Measurements from ENCODE around the gene LRRC18. TPM values are rescaled to one million over a fixed set of nuclear protein-coding genes. Genes with fewer than 3 reads are reported as not detected.

The LRRC18 gene
- total RNA-seq, 4 donors from 2014 or later, result not detected

DNA sequence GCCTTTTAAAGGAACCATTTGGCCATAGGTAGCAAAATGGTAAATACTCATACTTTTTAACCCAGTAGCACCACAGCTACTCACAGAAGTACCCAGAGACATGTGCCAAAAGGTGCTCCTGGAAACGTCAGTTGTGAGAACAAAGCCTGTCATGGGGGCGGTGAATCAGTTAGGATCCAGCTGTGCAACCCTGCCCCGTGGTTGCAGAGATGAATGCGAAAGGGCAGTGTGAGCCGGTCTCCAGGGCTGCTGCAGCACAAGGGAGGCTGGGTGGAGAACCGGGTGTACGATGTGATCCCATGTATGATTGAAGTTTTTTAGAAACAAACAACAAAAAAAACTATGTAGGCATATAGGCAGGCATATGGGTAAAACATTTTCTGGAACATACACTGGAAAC lies 1.3 kb upstream of the LRRC18 start:
- intact Hi-C loops (cut with DNase I; ENCODE audit: low total_unique reads), result no loop called here
- H3K4me3 ChIP-seq (ENCODE audit: low read depth, poor library complexity, severe bottlenecking), result no peak overlapping the region
- TF ChIP-seq, protein P1, sequence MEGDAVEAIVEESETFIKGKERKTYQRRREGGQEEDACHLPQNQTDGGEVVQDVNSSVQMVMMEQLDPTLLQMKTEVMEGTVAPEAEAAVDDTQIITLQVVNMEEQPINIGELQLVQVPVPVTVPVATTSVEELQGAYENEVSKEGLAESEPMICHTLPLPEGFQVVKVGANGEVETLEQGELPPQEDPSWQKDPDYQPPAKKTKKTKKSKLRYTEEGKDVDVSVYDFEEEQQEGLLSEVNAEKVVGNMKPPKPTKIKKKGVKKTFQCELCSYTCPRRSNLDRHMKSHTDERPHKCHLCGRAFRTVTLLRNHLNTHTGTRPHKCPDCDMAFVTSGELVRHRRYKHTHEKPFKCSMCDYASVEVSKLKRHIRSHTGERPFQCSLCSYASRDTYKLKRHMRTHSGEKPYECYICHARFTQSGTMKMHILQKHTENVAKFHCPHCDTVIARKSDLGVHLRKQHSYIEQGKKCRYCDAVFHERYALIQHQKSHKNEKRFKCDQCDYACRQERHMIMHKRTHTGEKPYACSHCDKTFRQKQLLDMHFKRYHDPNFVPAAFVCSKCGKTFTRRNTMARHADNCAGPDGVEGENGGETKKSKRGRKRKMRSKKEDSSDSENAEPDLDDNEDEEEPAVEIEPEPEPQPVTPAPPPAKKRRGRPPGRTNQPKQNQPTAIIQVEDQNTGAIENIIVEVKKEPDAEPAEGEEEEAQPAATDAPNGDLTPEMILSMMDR (IDR thresholded peaks at IDR 0.05), result no peak
- no peak for TF ChIP-seq POLR2A (IDR thresholded peaks at IDR 0.05)
- no peak for DNase-seq (ENCODE audit: low spot score in 2 of 2)
- WGBS, 2 donors, result 79 to 81% methylated on average over 7 of the region's 7 CpGs

DNA sequence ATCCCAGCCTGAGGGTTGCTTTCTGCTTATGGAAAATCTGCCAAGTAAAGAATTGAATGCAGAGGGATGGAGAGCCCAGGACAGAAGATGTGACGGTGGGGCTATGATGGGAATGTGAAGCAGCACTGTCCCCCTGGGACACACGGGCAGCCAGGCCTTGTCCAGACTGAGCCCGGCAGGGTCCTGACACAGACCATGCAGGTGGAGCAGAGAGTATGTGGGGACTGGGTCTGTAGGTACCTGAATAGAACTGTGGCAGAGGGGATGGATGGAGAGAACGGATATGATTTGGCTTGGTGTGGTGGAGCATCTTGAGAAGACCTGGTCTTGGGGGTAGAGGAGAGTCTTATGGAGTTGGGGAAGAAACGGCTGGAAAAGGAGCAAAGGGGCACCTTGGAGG lies 732 bp upstream of the LRRC18 start:
- no peak overlapping the region for H3K4me3 ChIP-seq (ENCODE audit: low read depth, poor library complexity, severe bottlenecking)
- WGBS, 2 donors, result 88 to 93% methylated on average over 5 of the region's 5 CpGs
- intact Hi-C loops (cut with DNase I; ENCODE audit: low total_unique reads), result no loop called here
- DNase-seq (ENCODE audit: low spot score in 2 of 2), result no peak
- no peak for TF ChIP-seq POLR2A (IDR thresholded peaks at IDR 0.05)

DNA sequence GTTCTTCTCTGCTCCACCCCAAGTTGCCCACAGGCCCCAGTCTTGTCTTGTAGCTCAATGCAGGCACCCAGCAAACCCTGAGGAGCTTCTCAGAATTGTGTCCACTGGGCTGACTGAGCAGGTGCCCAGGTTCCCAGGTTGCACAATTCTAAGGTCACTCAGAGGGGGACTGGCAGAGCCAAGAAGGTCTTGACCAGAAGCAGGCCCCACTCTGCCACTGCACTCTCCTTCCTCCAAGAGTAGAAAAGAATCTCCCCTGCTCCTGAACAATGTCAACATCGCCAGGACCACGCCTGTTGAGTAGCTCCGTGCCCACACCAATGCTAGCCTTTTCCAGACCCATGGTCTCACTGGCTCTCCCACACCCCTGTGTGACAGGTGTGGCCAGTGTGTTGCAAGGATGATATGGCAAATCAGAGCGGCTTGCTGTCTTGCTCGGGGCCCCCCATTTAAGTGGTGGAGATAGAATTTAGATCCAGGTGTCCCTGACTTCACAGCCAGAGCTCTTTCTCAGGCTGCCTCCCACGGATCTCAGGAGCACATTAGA lies 577 bp downstream of the LRRC18 start:
- 76 to 82% methylated on average over 6 of the region's 6 CpGs for WGBS, 2 donors
- TF ChIP-seq, protein P1 (IDR thresholded peaks at IDR 0.05), result no peak
- TF ChIP-seq POLR2A (IDR thresholded peaks at IDR 0.05), result no peak
- no peak overlapping the region for H3K4me3 ChIP-seq (ENCODE audit: low read depth, poor library complexity, severe bottlenecking)
- intact Hi-C loops (cut with DNase I; ENCODE audit: low total_unique reads), result no loop called here
- no peak for DNase-seq (ENCODE audit: low spot score in 2 of 2)

DNA sequence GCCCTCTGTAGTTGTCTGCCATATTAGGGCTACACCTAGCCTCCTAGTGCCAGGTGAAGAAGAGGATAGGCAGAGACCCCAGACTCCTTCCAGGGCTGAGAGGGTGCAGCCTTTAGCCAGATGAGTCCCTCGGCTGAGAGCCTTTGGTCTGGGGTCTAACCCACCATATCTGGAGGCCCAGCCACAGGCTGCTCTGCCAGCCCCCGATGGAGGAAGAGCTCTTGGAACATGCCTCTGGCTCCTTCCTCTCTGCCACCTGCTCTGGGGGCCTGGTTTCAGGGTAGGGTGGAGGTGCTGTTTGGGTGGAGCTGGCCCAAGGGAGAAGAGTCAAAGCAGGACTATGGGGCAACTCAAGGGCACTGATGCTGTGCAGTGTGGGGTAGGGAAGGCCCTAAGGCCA lies 1.4 kb downstream of the LRRC18 start:
- DNase-seq (ENCODE audit: low spot score in 2 of 2), result no peak
- 81 to 93% methylated on average over 2 of the region's 2 CpGs for WGBS, 2 donors
- TF ChIP-seq, protein P1 (IDR thresholded peaks at IDR 0.05), result no peak
- no peak for TF ChIP-seq POLR2A (IDR thresholded peaks at IDR 0.05)
- intact Hi-C loops (cut with DNase I; ENCODE audit: low total_unique reads), result no loop called here
- no peak overlapping the region for H3K4me3 ChIP-seq (ENCODE audit: low read depth, poor library complexity, severe bottlenecking)

DNA sequence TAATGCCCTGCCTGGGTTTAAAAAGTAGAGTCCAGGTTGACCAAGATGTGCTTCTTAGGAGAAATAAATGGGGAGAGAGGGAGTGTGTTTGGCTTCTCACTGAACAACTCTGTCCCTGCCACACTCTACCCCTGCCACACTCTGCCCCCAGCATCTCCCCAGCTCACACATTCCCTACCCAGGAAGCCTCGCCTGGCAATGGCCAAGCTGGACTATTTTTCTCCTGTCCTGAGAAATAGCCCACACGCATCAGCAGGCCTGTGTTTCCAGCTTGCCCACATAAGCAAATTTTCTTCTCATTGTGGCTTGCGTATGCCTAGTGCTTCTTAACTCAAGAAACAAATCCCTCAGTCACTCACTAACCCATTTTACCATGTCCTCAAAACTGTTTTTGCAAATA lies 1.8 kb downstream of the LRRC18 start:
- TF ChIP-seq, protein P1 (IDR thresholded peaks at IDR 0.05), result no peak
- TF ChIP-seq POLR2A (IDR thresholded peaks at IDR 0.05), result no peak
- no peak overlapping the region for H3K4me3 ChIP-seq (ENCODE audit: low read depth, poor library complexity, severe bottlenecking)
- DNase-seq (ENCODE audit: low spot score in 2 of 2), result no peak
- 96 to 97% methylated on average over 3 of the region's 3 CpGs for WGBS, 2 donors
- intact Hi-C loops (cut with DNase I; ENCODE audit: low total_unique reads), result no loop called here

DNA sequence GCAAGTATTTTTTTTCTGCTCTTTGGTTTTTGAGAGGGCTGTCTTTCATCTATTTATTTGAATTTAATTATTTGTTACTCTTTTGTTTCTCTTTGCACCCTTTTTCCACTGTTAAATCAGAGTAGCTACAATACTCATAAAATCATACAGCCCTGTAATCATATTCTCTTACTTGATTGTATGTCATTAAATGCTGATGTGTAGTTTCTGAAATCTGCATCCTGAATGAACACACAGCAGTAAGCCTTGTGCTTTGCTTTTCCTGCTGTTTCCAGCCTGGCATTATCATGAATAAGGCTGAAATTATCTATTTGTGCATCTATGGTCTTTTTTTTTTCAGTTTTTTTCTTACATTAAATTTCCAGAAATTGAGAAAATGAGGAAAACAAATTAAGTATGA lies 4.1 kb downstream of the LRRC18 start:
- no peak overlapping the region for H3K4me3 ChIP-seq (ENCODE audit: low read depth, poor library complexity, severe bottlenecking)
- TF ChIP-seq POLR2A (IDR thresholded peaks at IDR 0.05), result no peak
- TF ChIP-seq, protein P1 (IDR thresholded peaks at IDR 0.05), result no peak
- intact Hi-C loops (cut with DNase I; ENCODE audit: low total_unique reads), result no loop called here
- no peak for DNase-seq (ENCODE audit: low spot score in 2 of 2)

Measured in lower leg skin (tissue), 4 donors.